ENCODE results near the gene SSU72.

DNA sequence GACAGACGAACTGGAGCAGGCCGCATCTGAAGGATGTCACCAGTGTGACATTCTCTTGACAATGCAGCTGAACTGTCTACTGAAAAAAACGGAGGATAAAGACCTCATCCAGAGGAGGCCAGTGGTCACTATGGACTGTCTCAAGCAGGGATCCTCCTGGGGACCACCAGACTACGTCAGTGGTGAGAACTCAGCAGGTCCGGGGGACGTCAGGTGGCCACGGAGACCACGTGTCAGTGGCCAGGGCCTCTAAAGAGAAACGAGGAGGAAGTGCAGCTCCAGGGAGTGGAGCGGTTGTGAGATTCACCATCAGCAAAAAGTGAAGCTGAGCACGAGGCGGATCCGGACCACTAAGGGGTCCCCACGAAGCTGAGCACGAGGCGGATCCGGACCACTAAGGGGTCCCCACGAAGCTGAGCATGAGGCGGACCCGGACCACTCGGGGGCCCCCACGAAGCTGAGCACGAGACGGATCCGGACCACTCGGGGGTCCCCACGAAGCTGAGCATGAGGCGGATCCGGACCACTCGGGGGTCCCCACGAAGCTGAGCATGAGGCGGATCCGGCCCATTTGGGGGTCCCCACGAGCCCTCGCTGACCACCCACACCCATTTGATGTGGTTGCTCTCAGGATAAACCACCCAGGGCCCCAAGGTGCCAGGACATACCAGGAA is 20.7 kb downstream of the SSU72 start:
- TF ChIP-seq, protein P1, sequence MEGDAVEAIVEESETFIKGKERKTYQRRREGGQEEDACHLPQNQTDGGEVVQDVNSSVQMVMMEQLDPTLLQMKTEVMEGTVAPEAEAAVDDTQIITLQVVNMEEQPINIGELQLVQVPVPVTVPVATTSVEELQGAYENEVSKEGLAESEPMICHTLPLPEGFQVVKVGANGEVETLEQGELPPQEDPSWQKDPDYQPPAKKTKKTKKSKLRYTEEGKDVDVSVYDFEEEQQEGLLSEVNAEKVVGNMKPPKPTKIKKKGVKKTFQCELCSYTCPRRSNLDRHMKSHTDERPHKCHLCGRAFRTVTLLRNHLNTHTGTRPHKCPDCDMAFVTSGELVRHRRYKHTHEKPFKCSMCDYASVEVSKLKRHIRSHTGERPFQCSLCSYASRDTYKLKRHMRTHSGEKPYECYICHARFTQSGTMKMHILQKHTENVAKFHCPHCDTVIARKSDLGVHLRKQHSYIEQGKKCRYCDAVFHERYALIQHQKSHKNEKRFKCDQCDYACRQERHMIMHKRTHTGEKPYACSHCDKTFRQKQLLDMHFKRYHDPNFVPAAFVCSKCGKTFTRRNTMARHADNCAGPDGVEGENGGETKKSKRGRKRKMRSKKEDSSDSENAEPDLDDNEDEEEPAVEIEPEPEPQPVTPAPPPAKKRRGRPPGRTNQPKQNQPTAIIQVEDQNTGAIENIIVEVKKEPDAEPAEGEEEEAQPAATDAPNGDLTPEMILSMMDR (IDR thresholded peaks at IDR 0.05; ENCODE audit: insufficient read depth, low read length, poor library complexity, severe bottlenecking): no peak
- TF ChIP-seq EZH2phosphoT487 (conservative IDR thresholded peaks at IDR 0.05; ENCODE audit: low read length): no peak
